ENCODE results near the gene YOD1. TPM values are rescaled to one million over a fixed set of nuclear protein-coding genes. Genes with fewer than 3 reads are reported as not detected.

Gene YOD1
- polyA plus RNA-seq, 1 donor (not counting 4 experiments of a cell fraction or from before 2014, with no cell fraction given) = 5.2 TPM

GRCh38 chr1:207050480-207051190, 373 bp downstream of the YOD1 start:
- TF ChIP-seq EZH2 (IDR thresholded peaks at IDR 0.05; ENCODE audit: low read length) = no peak
- TF ChIP-seq, protein P1, sequence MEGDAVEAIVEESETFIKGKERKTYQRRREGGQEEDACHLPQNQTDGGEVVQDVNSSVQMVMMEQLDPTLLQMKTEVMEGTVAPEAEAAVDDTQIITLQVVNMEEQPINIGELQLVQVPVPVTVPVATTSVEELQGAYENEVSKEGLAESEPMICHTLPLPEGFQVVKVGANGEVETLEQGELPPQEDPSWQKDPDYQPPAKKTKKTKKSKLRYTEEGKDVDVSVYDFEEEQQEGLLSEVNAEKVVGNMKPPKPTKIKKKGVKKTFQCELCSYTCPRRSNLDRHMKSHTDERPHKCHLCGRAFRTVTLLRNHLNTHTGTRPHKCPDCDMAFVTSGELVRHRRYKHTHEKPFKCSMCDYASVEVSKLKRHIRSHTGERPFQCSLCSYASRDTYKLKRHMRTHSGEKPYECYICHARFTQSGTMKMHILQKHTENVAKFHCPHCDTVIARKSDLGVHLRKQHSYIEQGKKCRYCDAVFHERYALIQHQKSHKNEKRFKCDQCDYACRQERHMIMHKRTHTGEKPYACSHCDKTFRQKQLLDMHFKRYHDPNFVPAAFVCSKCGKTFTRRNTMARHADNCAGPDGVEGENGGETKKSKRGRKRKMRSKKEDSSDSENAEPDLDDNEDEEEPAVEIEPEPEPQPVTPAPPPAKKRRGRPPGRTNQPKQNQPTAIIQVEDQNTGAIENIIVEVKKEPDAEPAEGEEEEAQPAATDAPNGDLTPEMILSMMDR (optimal IDR thresholded peaks at IDR 0.05 in 1 of 3, IDR thresholded peaks at IDR 0.05 in 1 of 3, conservative IDR thresholded peaks at IDR 0.05 in 1 of 3; ENCODE audit: extremely low read depth in 1 of 3, insufficient read depth in 2 of 3, low read length in 3 of 3) = no peak
- H3K4me1 ChIP-seq (ENCODE audit: control insufficient read depth, extremely low read depth, insufficient read depth, low read length) = peaks cover 55% of the 10 kb centered on the region
- peak overlapping the region; percentile 99 for H3K9ac ChIP-seq (ENCODE audit: control insufficient read depth, extremely low read depth, insufficient read depth, low read length)
- H2AFZ ChIP-seq (ENCODE audit: control insufficient read depth, low read length) = peak overlapping the region; percentile 96
- dilution Hi-C loops (cut with MboI; ENCODE audit: extremely low pct_ligation_motif_present, low sequenced_read_pairs) = no loop called here
- H3K27ac ChIP-seq (ENCODE audit: control insufficient read depth, insufficient read depth, low read length) = peak overlapping the region; percentile 97
- peaks cover 5 to 21% of the 10 kb centered on the region in 2 experiments for H3K36me3 ChIP-seq (ENCODE audit: control insufficient read depth in 2 of 2, extremely low read depth in 1 of 2, insufficient read depth in 2 of 2, low read length in 2 of 2)
- H3K79me2 ChIP-seq (ENCODE audit: control insufficient read depth, insufficient read depth, low read length) = peaks cover 52% of the 10 kb centered on the region
- H3K4me2 ChIP-seq (ENCODE audit: control insufficient read depth, extremely low read depth, insufficient read depth, low read depth, low read length) = peak overlapping the region; percentile 99
- H3K9me3 ChIP-seq (ENCODE audit: control insufficient read depth, low read depth, low read length) = no peaks in the 10 kb centered on the region
- FAIRE-seq (peak; percentile 39), DNase-seq (ENCODE audit: low read depth, low spot score) (no peak)
- peak overlapping the region; percentile 90 to 100 (median 97) for H3K4me3 ChIP-seq (ENCODE audit: control insufficient read depth in 2 of 3, extremely low read depth in 1 of 3, insufficient read depth in 2 of 3, low read depth in 1 of 3, low read length in 3 of 3)
- H3K9me1 ChIP-seq (ENCODE audit: control insufficient read depth, extremely low read depth, insufficient read depth, low read length) = no peaks in the 10 kb centered on the region
- no peaks in the 10 kb centered on the region for H4K20me1 ChIP-seq (ENCODE audit: control insufficient read depth, extremely low read depth, insufficient read depth, low read length)
- no peaks in the 10 kb centered on the region for H3K27me3 ChIP-seq (ENCODE audit: control insufficient read depth, extremely low read depth, insufficient read depth, low read length)

DNA sequence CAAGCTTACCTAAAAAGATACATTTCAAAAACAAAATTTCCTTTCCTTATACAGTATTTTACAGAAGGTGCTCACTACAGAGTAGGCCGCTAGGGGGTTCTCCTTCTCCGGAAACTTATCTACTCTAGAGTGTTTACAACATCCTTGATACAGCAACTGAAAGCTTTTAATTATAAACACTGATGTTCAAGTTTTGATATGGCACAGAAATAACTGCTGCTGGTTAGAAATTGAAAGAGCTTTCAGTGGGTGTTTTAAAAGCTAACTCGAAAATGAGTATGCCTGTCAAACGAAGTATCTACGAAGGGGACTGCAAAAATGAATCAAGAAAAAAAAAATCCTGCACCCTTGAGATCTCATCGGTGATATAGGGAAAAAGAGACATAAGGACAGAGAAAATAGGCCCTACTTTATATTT, 1.0 kb downstream of the YOD1 start:
- H3K27ac ChIP-seq (ENCODE audit: control insufficient read depth, insufficient read depth, low read length) = peak overlapping the region; percentile 97
- H3K4me3 ChIP-seq (ENCODE audit: control insufficient read depth in 2 of 3, extremely low read depth in 1 of 3, insufficient read depth in 2 of 3, low read depth in 1 of 3, low read length in 3 of 3) = peak overlapping the region; percentile 90 to 100 (median 97)
- no peaks in the 10 kb centered on the region for H3K27me3 ChIP-seq (ENCODE audit: control insufficient read depth, extremely low read depth, insufficient read depth, low read length)
- peak overlapping the region; percentile 99 for H3K9ac ChIP-seq (ENCODE audit: control insufficient read depth, extremely low read depth, insufficient read depth, low read length)
- peaks cover 57% of the 10 kb centered on the region for H3K4me1 ChIP-seq (ENCODE audit: control insufficient read depth, extremely low read depth, insufficient read depth, low read length)
- H4K20me1 ChIP-seq (ENCODE audit: control insufficient read depth, extremely low read depth, insufficient read depth, low read length) = no peaks in the 10 kb centered on the region
- FAIRE-seq (no peak), DNase-seq (ENCODE audit: low read depth, low spot score) (no peak)
- peaks cover 58% of the 10 kb centered on the region for H3K79me2 ChIP-seq (ENCODE audit: control insufficient read depth, insufficient read depth, low read length)
- H3K9me3 ChIP-seq (ENCODE audit: control insufficient read depth, low read depth, low read length) = no peaks in the 10 kb centered on the region
- peaks cover 5 to 23% of the 10 kb centered on the region in 2 experiments for H3K36me3 ChIP-seq (ENCODE audit: control insufficient read depth in 2 of 2, extremely low read depth in 1 of 2, insufficient read depth in 2 of 2, low read length in 2 of 2)
- no peaks in the 10 kb centered on the region for H3K9me1 ChIP-seq (ENCODE audit: control insufficient read depth, extremely low read depth, insufficient read depth, low read length)
- dilution Hi-C loops (cut with MboI; ENCODE audit: extremely low pct_ligation_motif_present, low sequenced_read_pairs) = no loop called here
- no peak for TF ChIP-seq EZH2 (IDR thresholded peaks at IDR 0.05; ENCODE audit: low read length)
- TF ChIP-seq, protein P1 (optimal IDR thresholded peaks at IDR 0.05 in 1 of 3, IDR thresholded peaks at IDR 0.05 in 1 of 3, conservative IDR thresholded peaks at IDR 0.05 in 1 of 3; ENCODE audit: extremely low read depth in 1 of 3, insufficient read depth in 2 of 3, low read length in 3 of 3) = peak in 2 of 3 experiments; percentile 57 to 68
- peak overlapping the region; percentile 87 for H3K4me2 ChIP-seq (ENCODE audit: control insufficient read depth, extremely low read depth, insufficient read depth, low read depth, low read length)
- no peak overlapping the region for H2AFZ ChIP-seq (ENCODE audit: control insufficient read depth, low read length)

All from keratinocyte (primary cell).